GM23338 (cell line): Measurements from ENCODE around the gene ZNF697. TPM values are rescaled to one million over a fixed set of nuclear protein-coding genes. Genes with fewer than 3 reads are reported as not detected.

Experiments
- ATAC-seq: fragments of 200-7000 bp; cut with Tn5 transposase; 3 replicates; pipeline ENCODE4 v1.9.1; 2020
- DNase-seq: peaks from one replicate; pipeline ENCODE4 v3.0.0-alpha.2; 2015; ENCODE audit warnings: low spot score
- H2AFZ ChIP-seq: fragments of 200-600 bp; sonication (generic); 2 replicates; pipeline ENCODE4 v1.8.0; 2016; ENCODE audit warnings: antibody characterized with exemption, mild to moderate bottlenecking, moderate library complexity
- H3F3A ChIP-seq: fragments of 200-600 bp; sonication (generic); replicated peaks from 2 replicates; pipeline ENCODE4 v1.8.0; 2017; ENCODE audit warnings: antibody characterized with exemption, mixed run types, low read depth
- H3K27ac ChIP-seq: fragments of 200-600 bp; sonication (generic); 2 replicates; pipeline ENCODE4 v1.6.1; 2016; ENCODE audit warnings: low read depth
- H3K27me3 ChIP-seq: fragments of 200-600 bp; sonication (generic); 2 replicates; pipeline ENCODE4 v1.8.0; 2016; ENCODE audit warnings: mild to moderate bottlenecking, mixed run types, moderate library complexity; ENCODE audit not compliant: insufficient read depth
- H3K36me3 ChIP-seq: fragments of 200-600 bp; sonication (generic); 2 replicates; pipeline ENCODE4 v1.8.0; 2016; ENCODE audit warnings: mild to moderate bottlenecking; ENCODE audit not compliant: insufficient read depth
- H3K4me1 ChIP-seq: fragments of 200-600 bp; sonication (generic); 2 replicates; pipeline ENCODE4 v1.8.0; 2016; ENCODE audit warnings: mild to moderate bottlenecking, moderate library complexity; ENCODE audit not compliant: insufficient read depth
- H3K4me2 ChIP-seq: fragments of 200-600 bp; sonication (generic); 2 replicates; pipeline ENCODE4 v1.7.1; 2017; ENCODE audit warnings: mixed run types
- H3K4me3 ChIP-seq: fragments of 200-600 bp; sonication (generic); 2 replicates; pipeline ENCODE4 v1.6.1; 2016; ENCODE audit warnings: mixed run types
- H3K79me2 ChIP-seq: fragments of 200-600 bp; sonication (generic); replicated peaks from 2 replicates; pipeline ENCODE4 v1.8.0; 2017; ENCODE audit warnings: mild to moderate bottlenecking; ENCODE audit not compliant: insufficient read depth
- H3K9me2 ChIP-seq: fragments of 200-600 bp; sonication (generic); 2 replicates; pipeline ENCODE4 v1.8.0; 2017; ENCODE audit not compliant: insufficient read depth
- H4K20me1 ChIP-seq: fragments of 200-600 bp; sonication (generic); replicated peaks from 2 replicates; pipeline ENCODE4 v1.8.0; 2017; ENCODE audit warnings: mild to moderate bottlenecking; ENCODE audit not compliant: insufficient read depth
- H3K27ac Mint-ChIP-seq: 2 replicates; pipeline ENCODE4 v1.8.0; 2020; ENCODE audit warnings: inconsistent platforms, mild to moderate bottlenecking, moderate library complexity, mixed read lengths
- H3K27me3 Mint-ChIP-seq: 3 replicates; pipeline ENCODE4 v1.8.0; 2022; ENCODE audit warnings: low read depth, mild to moderate bottlenecking, moderate library complexity, mixed read lengths, inconsistent platforms; ENCODE audit not compliant: insufficient read depth, poor library complexity
- H3K36me3 Mint-ChIP-seq: 3 replicates; pipeline ENCODE4 v1.8.0; 2021; ENCODE audit warnings: low read depth, mild to moderate bottlenecking, inconsistent platforms, moderate library complexity, mixed read lengths
- H3K4me1 Mint-ChIP-seq: 3 replicates; pipeline ENCODE4 v1.8.0; 2020; ENCODE audit warnings: mild to moderate bottlenecking, inconsistent platforms, mixed read lengths
- H3K4me3 Mint-ChIP-seq: 3 replicates; pipeline ENCODE4 v1.8.0; 2021; ENCODE audit warnings: moderate library complexity, mild to moderate bottlenecking, inconsistent platforms, mixed read lengths
- H3K9me3 Mint-ChIP-seq: 3 replicates; pipeline ENCODE4 v1.8.0; 2020; ENCODE audit warnings: moderate library complexity, mild to moderate bottlenecking, inconsistent platforms, mixed read lengths
- CREB1 ChIP-seq: fragments of 250-450 bp; sonication (Bioruptor Pico); IDR thresholded peaks from 2 replicates; pipeline ENCODE4 v1.5.0; 2020; ENCODE audit warnings: low read depth, mild to moderate bottlenecking, moderate library complexity
- CTCF ChIP-seq, 2 experiments: fragments of 200-600 bp in 1 of 2; sonication (generic) in 1 of 2; conservative IDR thresholded peaks; 2 replicates each; pipeline versions ENCODE4 v1.5.1 to v1.6.1; 2016 to 2017; ENCODE audit warnings: antibody characterized with exemption in 2 of 2, low read depth in 2 of 2, mild to moderate bottlenecking in 2 of 2, moderate library complexity in 1 of 2
- ETS1 ChIP-seq: IDR thresholded peaks from 2 replicates; pipeline ENCODE4 v1.6.1; 2016; ENCODE audit warnings: antibody characterized with exemption
- EZH2 ChIP-seq: fragments of 200-600 bp; sonication (generic); IDR thresholded peaks from one replicate; pipeline ENCODE4 v1.8.0; 2017; ENCODE audit warnings: antibody characterized with exemption, mild to moderate bottlenecking, low read depth; ENCODE audit not compliant: unreplicated experiment
- POLR2AphosphoS5 ChIP-seq: IDR thresholded peaks from 2 replicates; pipeline ENCODE4 v1.6.1; 2016; ENCODE audit warnings: antibody characterized with exemption, low read depth
- STAT1 ChIP-seq: IDR thresholded peaks from one replicate; pipeline ENCODE4 v1.6.1; 2016; ENCODE audit warnings: antibody characterized with exemption; ENCODE audit not compliant: unreplicated experiment
- ZNF114 ChIP-seq: fragments of 250-450 bp; sonication (Bioruptor Pico); IDR thresholded peaks from 2 replicates; pipeline ENCODE4 v1.5.0; 2020; ENCODE audit warnings: mild to moderate bottlenecking, moderate library complexity
- polyA plus RNA-seq: library from polyadenylated mRNA; unstranded; fragments of >200 nt; fragmentation: Nextera tagmentation; extraction: Ambion mirVana; gene quantifications from 2 replicates; pipeline ENCODE4 v1.2.1, GENCODE V29; 2016
- total RNA-seq: library from RNA; depleted of rRNA; stranded (reverse); fragments of >200 nt; shearing (Covaris generic); gene quantifications from 2 replicates; pipeline ENCODE4 v1.2.3, GENCODE V29; 2014
- TF ChIP-seq, protein P1 (sequence below): fragments of 250-450 bp; sonication (Bioruptor Pico); IDR thresholded peaks from 2 replicates; pipeline ENCODE4 v1.5.0; 2020; ENCODE audit warnings: mild to moderate bottlenecking, moderate library complexity

The ZNF697 gene
- total and polyA plus RNA-seq, 2 experiments from 2014 or later = 5.4 to 32.0 TPM

GRCh38 chr1:119594376-119594775 lies 53.7 kb downstream of the ZNF697 start:
- no peaks in the 10 kb centered on the region for H3K27me3 Mint-ChIP-seq
- H2AFZ ChIP-seq = no peak overlapping the region
- H3K4me1 ChIP-seq = no peaks in the 10 kb centered on the region
- ATAC-seq (no peak), DNase-seq (no peak)
- no peaks in the 10 kb centered on the region for H4K20me1 ChIP-seq
- no peaks in the 10 kb centered on the region for H3K36me3 ChIP-seq
- no peak overlapping the region for H3K27ac ChIP-seq
- H3K36me3 Mint-ChIP-seq = no peaks in the 10 kb centered on the region
- H3K4me2 ChIP-seq = no peak overlapping the region
- no peaks in the 10 kb centered on the region for H3K79me2 ChIP-seq
- H3K27ac Mint-ChIP-seq = no peak overlapping the region
- H3K4me1 Mint-ChIP-seq = no peaks in the 10 kb centered on the region
- no peak overlapping the region for H3K4me3 Mint-ChIP-seq
- no peaks in the 10 kb centered on the region for H3K27me3 ChIP-seq
- H3K4me3 ChIP-seq = no peak overlapping the region
- peaks cover 12% of the 10 kb centered on the region; the same call in 1 of the 2 replicates for H3K9me2 ChIP-seq
- no peaks in the 10 kb centered on the region for H3K9me3 Mint-ChIP-seq
- no peak for TF ChIP-seq POLR2AphosphoS5
- TF ChIP-seq EZH2 = no peak
- no peak for TF ChIP-seq ETS1
- H3F3A ChIP-seq = no peaks in the 10 kb centered on the region

- H3K27ac ChIP-seq = no peak overlapping the region
- no peak overlapping the region for H2AFZ ChIP-seq
- Mint-ChIP-seq H3K4me1 (no peaks in the 10 kb centered on the region), H3K27ac (no peak overlapping the region), H3K4me3 (no peak overlapping the region), H3K9me3 (no peaks in the 10 kb centered on the region), H3K27me3 (no peaks in the 10 kb centered on the region), H3K36me3 (no peaks in the 10 kb centered on the region)
- H3K9me2 ChIP-seq = peaks cover 12% of the 10 kb centered on the region; the same call in 1 of the 2 replicates
- no peaks in the 10 kb centered on the region for H4K20me1 ChIP-seq
- H3K4me3 ChIP-seq = no peak overlapping the region
- no peaks in the 10 kb centered on the region for H3K27me3 ChIP-seq
- DNase-seq = no peak
- H3K79me2 ChIP-seq = no peaks in the 10 kb centered on the region
- H3F3A ChIP-seq = no peaks in the 10 kb centered on the region
- no peaks in the 10 kb centered on the region for H3K4me1 ChIP-seq
- no peaks in the 10 kb centered on the region for H3K36me3 ChIP-seq
- ATAC-seq = no peak
- no peak overlapping the region for H3K4me2 ChIP-seq
- TF ChIP-seq ZNF114 (CRISPR knock-in tag) = no peak
- TF ChIP-seq STAT1 = no peak
- no peak for TF ChIP-seq ETS1
- TF ChIP-seq CTCF (conservative IDR thresholded peaks at IDR 0.05; ENCODE audit: low read depth in 2 of 2) = no peak
- TF ChIP-seq CREB1 (CRISPR knock-in tag) = no peak
- TF ChIP-seq, protein P1, sequence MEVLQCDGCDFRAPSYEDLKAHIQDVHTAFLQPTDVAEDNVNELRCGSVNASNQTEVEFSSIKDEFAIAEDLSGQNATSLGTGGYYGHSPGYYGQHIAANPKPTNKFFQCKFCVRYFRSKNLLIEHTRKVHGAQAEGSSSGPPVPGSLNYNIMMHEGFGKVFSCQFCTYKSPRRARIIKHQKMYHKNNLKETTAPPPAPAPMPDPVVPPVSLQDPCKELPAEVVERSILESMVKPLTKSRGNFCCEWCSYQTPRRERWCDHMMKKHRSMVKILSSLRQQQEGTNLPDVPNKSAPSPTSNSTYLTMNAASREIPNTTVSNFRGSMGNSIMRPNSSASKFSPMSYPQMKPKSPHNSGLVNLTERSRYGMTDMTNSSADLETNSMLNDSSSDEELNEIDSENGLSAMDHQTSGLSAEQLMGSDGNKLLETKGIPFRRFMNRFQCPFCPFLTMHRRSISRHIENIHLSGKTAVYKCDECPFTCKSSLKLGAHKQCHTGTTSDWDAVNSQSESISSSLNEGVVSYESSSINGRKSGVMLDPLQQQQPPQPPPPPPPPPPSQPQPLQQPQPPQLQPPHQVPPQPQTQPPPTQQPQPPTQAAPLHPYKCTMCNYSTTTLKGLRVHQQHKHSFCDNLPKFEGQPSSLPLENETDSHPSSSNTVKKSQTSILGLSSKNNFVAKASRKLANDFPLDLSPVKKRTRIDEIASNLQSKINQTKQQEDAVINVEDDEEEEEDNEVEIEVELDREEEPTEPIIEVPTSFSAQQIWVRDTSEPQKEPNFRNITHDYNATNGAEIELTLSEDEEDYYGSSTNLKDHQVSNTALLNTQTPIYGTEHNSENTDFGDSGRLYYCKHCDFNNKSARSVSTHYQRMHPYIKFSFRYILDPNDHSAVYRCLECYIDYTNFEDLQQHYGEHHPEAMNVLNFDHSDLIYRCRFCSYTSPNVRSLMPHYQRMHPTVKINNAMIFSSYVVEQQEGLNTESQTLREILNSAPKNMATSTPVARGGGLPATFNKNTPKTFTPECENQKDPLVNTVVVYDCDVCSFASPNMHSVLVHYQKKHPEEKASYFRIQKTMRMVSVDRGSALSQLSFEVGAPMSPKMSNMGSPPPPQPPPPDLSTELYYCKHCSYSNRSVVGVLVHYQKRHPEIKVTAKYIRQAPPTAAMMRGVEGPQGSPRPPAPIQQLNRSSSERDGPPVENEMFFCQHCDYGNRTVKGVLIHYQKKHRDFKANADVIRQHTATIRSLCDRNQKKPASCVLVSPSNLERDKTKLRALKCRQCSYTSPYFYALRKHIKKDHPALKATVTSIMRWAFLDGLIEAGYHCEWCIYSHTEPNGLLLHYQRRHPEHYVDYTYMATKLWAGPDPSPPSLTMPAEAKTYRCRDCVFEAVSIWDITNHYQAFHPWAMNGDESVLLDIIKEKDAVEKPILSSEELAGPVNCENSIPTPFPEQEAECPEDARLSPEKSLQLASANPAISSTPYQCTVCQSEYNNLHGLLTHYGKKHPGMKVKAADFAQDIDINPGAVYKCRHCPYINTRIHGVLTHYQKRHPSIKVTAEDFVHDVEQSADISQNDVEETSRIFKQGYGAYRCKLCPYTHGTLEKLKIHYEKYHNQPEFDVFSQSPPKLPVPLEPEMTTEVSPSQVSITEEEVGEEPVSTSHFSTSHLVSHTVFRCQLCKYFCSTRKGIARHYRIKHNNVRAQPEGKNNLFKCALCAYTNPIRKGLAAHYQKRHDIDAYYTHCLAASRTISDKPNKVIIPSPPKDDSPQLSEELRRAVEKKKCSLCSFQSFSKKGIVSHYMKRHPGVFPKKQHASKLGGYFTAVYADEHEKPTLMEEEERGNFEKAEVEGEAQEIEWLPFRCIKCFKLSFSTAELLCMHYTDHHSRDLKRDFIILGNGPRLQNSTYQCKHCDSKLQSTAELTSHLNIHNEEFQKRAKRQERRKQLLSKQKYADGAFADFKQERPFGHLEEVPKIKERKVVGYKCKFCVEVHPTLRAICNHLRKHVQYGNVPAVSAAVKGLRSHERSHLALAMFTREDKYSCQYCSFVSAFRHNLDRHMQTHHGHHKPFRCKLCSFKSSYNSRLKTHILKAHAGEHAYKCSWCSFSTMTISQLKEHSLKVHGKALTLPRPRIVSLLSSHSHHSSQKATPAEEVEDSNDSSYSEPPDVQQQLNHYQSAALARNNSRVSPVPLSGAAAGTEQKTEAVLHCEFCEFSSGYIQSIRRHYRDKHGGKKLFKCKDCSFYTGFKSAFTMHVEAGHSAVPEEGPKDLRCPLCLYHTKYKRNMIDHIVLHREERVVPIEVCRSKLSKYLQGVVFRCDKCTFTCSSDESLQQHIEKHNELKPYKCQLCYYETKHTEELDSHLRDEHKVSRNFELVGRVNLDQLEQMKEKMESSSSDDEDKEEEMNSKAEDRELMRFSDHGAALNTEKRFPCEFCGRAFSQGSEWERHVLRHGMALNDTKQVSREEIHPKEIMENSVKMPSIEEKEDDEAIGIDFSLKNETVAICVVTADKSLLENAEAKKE (CRISPR knock-in tag) = no peak
Observed at GRCh38 chr1:119593805-119594204, 54.3 kb downstream of the ZNF697 start.
